Cardiac muscle cell (in vitro differentiated cells and primary cell): ENCODE results near the gene CARMIL3. TPM values are rescaled to one million over a fixed set of nuclear protein-coding genes. Genes with fewer than 3 reads are reported as not detected.

Experiments used
- DNase-seq, 2 donors: peaks; one replicate each; pipeline versions ENCODE4 v3.0.0 to v3.0.0-alpha.2; 2010 to 2017; ENCODE audit warnings: low read depth in 1 of 2, low spot score in 1 of 2
- H3K27ac ChIP-seq: fragments of 200-600 bp; sonication (generic); 2 replicates; pipeline ENCODE4 v1.5.1; 2016
- H3K27me3 ChIP-seq: fragments of 200-600 bp; sonication (generic); 2 replicates; pipeline ENCODE4 v1.6.0; 2016; ENCODE audit warnings: control low read depth
- H3K36me3 ChIP-seq: fragments of 200-600 bp; sonication (generic); 2 replicates; pipeline ENCODE4 v1.5.1; 2016; ENCODE audit warnings: control low read depth
- H3K4me1 ChIP-seq: fragments of 200-600 bp; sonication (generic); 2 replicates; pipeline ENCODE4 v1.8.1; 2017; ENCODE audit warnings: low read depth, mild to moderate bottlenecking, mixed run types
- H3K4me3 ChIP-seq: fragments of 200-600 bp; sonication (generic); 2 replicates; pipeline ENCODE4 v1.5.1; 2016; ENCODE audit warnings: mild to moderate bottlenecking
- H3K9me3 ChIP-seq: fragments of 200-600 bp; sonication (generic); 2 replicates; pipeline ENCODE4 v1.5.1; 2017; ENCODE audit warnings: low read depth, mild to moderate bottlenecking, control low read depth
- CTCF ChIP-seq: IDR thresholded peaks from 2 replicates; pipeline ENCODE4 v1.5.1; 2012; ENCODE audit warnings: low read depth, mild to moderate bottlenecking, low read length
- polyA plus RNA-seq: library from polyadenylated mRNA; unstranded; fragments of >200 nt; fragmentation: Nextera tagmentation; extraction: Ambion mirVana; gene quantifications from 2 replicates; pipeline ENCODE4 v1.2.1, GENCODE V29; 2016
- total RNA-seq: library from RNA; depleted of rRNA; stranded (reverse); fragments of >200 nt; gene quantifications from 2 replicates; pipeline ENCODE4 v1.2.3, GENCODE V29; 2016

Gene CARMIL3
- total and polyA plus RNA-seq, 2 experiments from 2014 or later = 0.06 to 0.22 TPM

- H3K9me3 ChIP-seq = no peaks in the 10 kb centered on the region
- H3K27ac ChIP-seq = no peak overlapping the region
- H3K27me3 ChIP-seq = no peaks in the 10 kb centered on the region
- H3K4me3 ChIP-seq = peak overlapping the region; percentile 41
- H3K36me3 ChIP-seq = no peaks in the 10 kb centered on the region
- H3K4me1 ChIP-seq = no peaks in the 10 kb centered on the region
- DNase-seq = peak in 1 of 2 donors; percentile 7
- TF ChIP-seq CTCF = no peak
Measured at GRCh38 chr14:24051176-24051788, 527 bp upstream of the CARMIL3 start.

GRCh38 chr14:24052656-24053547 is 1.1 kb downstream of the CARMIL3 start:
- Histone ChIP-seq H3K36me3 (no peaks in the 10 kb centered on the region), H3K27ac (no peak overlapping the region), H3K9me3 (no peaks in the 10 kb centered on the region), H3K4me1 (no peaks in the 10 kb centered on the region), H3K4me3 (no peak overlapping the region), H3K27me3 (no peaks in the 10 kb centered on the region)
- no peak for DNase-seq
- no peak for TF ChIP-seq CTCF

DNA sequence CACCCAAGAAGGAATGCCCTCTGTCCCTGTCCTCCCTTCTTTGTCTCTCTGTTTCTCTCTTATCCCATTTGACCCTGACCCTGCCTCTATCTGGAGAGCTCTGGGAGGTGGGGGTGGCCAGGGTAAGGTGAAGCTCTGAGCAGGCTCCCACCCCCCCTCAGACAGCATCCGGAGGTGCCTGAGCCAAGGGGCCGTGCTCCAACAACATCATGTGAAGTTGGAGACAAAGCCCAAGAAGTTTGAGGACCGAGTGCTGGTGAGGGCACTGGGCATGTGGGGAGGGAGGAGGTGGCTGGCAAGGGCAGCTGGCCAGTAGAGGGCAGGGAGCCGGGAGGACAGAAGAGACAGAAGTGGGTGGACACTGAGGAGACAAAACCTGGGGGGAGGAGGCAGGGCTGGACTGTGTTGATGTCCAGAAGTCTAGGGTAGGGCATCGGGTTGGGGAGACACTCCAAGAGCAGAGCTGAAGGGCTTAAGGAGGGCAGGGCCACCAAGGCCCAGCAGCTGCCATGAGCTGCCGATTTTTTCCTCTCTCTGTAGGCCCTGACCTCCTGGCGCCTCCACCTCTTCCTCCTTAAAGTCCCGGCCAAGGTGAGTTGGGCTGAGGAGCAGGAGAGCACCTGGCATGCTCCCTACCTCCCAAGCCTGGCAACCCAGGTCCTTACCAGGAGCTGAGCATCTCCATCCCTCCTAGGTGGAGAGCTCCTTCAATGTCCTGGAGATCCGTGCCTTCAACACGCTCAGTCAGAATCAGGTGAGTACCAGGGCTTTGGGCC is 1.9 kb downstream of the CARMIL3 start:
- Histone ChIP-seq H3K9me3 (no peaks in the 10 kb centered on the region), H3K36me3 (no peaks in the 10 kb centered on the region), H3K4me1 (no peaks in the 10 kb centered on the region), H3K4me3 (no peak overlapping the region), H3K27ac (no peak overlapping the region), H3K27me3 (no peaks in the 10 kb centered on the region)
- DNase-seq = no peak
- no peak for TF ChIP-seq CTCF

DNA sequence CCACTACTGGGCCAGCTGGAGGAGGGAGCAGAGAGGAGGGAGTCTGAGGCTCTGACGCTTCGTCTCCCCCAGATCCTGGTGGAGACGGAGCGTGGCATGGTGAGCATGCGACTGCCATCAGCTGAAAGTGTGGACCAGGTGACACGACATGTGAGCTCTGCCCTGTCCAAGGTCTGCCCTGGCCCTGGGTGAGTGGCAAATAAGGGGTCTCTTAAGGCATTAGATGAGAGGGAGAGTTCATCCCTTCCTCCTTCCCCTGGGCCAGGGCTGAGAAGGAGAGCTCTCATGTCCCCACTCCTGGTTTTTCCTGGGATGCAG is 2.5 kb downstream of the CARMIL3 start:
- Histone ChIP-seq H3K27me3 (no peaks in the 10 kb centered on the region), H3K4me3 (no peak overlapping the region), H3K36me3 (no peaks in the 10 kb centered on the region), H3K27ac (no peak overlapping the region), H3K9me3 (no peaks in the 10 kb centered on the region), H3K4me1 (no peaks in the 10 kb centered on the region)
- DNase-seq = no peak
- TF ChIP-seq CTCF = no peak

DNA sequence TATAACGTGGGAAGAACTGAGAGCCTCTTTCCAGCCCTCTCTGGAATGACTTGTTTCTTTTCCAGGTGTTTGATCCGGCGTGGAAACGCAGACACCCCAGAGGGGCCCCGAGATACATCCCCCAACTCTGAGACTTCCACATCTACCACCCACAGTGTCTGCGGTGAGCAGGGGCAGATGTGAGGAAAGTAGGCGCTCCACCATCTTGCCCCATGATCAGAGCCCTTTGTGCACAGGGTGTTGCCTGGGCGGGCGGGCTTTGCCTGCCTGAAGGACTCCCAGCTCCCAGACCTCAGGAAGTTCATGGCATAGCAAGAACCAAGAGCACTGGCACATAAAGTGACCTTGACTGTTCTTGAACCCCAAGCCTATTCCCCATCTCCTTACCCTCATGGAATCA is 2.8 kb downstream of the CARMIL3 start:
- H3K4me3 ChIP-seq = no peak overlapping the region
- no peak for DNase-seq
- no peak overlapping the region for H3K27ac ChIP-seq
- no peaks in the 10 kb centered on the region for H3K9me3 ChIP-seq
- no peak for TF ChIP-seq CTCF
- H3K4me1 ChIP-seq = no peaks in the 10 kb centered on the region
- no peaks in the 10 kb centered on the region for H3K36me3 ChIP-seq
- H3K27me3 ChIP-seq = no peaks in the 10 kb centered on the region
